Astrocyte of the spinal cord (primary cell): ENCODE results near the gene VRK1.

ENCODE experiments used
- DNase-seq: peaks from one replicate; pipeline ENCODE4 v3.0.0; 2011; ENCODE audit warnings: low read depth, low spot score
- H3K4me3 ChIP-seq: 2 replicates; pipeline ENCODE4 v1.5.1; 2011; ENCODE audit warnings: low read depth, mild to moderate bottlenecking, low read length, moderate library complexity
- in situ Hi-C: cut with HindIII; loops from 2 replicates; pipeline ENCODE4 v1.10.0; 2017; ENCODE audit warnings: low sequenced_read_pairs
- TF ChIP-seq, protein P1 (sequence below): IDR thresholded peaks from 2 replicates; pipeline ENCODE4 v1.5.1; 2012; ENCODE audit warnings: low read depth, mild to moderate bottlenecking, low read length, inconsistent platforms

The VRK1 gene

DNA sequence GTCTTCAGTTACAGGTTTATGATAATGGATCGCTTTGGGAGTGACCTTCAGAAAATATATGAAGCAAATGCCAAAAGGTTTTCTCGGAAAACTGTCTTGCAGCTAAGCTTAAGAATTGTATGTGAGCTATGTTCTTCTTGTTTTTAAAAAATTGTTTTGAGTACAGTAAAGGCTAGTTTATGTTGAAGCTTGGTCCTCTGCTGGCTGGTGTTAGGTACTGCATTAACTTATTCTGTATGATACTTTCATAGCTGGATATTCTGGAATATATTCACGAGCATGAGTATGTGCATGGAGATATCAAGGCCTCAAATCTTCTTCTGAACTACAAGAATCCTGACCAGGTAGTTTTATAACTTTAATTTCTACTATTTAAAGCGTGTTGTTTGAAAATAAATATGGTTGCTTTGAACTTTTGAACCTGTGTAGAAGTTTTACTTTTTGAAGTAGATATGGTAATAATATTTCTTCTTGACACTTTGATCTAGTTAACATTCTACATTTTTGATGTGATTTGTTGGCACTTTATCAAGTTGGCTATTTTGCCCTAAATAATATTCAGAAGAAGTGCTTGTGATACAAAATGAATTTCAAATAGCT, 55.7 kb downstream of the VRK1 start:
- TF ChIP-seq, protein P1, sequence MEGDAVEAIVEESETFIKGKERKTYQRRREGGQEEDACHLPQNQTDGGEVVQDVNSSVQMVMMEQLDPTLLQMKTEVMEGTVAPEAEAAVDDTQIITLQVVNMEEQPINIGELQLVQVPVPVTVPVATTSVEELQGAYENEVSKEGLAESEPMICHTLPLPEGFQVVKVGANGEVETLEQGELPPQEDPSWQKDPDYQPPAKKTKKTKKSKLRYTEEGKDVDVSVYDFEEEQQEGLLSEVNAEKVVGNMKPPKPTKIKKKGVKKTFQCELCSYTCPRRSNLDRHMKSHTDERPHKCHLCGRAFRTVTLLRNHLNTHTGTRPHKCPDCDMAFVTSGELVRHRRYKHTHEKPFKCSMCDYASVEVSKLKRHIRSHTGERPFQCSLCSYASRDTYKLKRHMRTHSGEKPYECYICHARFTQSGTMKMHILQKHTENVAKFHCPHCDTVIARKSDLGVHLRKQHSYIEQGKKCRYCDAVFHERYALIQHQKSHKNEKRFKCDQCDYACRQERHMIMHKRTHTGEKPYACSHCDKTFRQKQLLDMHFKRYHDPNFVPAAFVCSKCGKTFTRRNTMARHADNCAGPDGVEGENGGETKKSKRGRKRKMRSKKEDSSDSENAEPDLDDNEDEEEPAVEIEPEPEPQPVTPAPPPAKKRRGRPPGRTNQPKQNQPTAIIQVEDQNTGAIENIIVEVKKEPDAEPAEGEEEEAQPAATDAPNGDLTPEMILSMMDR = peak; percentile 69

DNA sequence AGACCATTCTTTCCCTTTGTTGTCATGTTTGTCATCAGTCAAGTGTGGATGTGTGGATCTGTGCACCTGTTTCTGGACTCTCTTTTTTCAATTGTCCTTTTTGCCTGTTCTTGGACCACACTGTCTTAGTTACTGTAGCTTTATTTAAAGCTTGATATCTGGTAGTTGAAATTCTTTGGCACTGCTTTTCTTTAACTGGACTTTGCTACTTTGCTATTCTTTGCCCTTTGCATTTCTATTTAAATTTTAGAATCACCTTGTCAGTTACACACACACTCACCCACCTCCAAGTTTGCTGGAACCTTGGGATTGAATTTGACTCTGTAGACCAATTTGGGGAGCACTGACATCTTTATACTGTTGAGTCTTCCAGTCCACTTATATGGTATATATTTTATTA, 61.5 kb downstream of the VRK1 start:
- TF ChIP-seq, protein P1 = no peak
- H3K4me3 ChIP-seq = no peak overlapping the region
- in situ Hi-C loops = no loop called here
- DNase-seq = no peak

More for the DNA sequence above, 55.7 kb downstream of the VRK1 start:
- no peak overlapping the region for H3K4me3 ChIP-seq
- in situ Hi-C loops = no loop called here
- DNase-seq = peak; percentile 64

DNA sequence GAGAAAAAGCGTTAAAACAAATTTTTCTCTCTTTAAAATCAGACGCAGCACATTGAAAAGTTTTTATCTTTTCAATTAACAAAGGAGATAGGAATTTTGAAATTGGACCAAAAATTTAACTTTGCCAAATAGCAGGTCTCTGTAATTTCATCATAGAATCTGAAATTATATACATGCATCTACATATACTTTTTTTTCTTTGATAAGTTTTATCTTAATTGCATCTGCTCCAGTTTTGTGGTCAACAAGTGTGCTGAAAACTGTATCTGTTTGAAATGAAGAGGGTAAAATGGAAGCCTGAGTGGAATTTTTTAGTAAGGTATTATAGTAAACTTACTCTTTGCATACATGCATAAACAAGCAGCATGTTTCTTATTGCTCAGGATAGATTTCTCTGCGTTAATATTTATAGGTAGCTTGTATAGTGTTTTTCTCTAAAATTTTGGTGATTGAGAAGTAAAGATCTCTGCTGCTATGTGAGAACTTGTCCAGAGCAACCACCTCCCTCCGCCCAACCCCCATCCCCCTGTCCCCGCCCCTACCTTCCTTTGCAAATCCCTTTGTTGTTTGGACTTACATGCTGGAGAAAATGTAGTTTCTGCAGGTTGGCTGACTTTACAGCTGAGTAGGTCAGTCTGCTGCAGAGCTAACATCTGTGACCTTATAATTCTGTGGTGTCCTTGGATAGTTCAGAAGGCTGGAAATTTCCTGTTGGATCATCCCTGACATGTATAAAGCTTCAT, 64.6 kb downstream of the VRK1 start:
- H3K4me3 ChIP-seq = no peak overlapping the region
- TF ChIP-seq, protein P1 = no peak
- no peak for DNase-seq
- in situ Hi-C loops = no loop called here

DNA sequence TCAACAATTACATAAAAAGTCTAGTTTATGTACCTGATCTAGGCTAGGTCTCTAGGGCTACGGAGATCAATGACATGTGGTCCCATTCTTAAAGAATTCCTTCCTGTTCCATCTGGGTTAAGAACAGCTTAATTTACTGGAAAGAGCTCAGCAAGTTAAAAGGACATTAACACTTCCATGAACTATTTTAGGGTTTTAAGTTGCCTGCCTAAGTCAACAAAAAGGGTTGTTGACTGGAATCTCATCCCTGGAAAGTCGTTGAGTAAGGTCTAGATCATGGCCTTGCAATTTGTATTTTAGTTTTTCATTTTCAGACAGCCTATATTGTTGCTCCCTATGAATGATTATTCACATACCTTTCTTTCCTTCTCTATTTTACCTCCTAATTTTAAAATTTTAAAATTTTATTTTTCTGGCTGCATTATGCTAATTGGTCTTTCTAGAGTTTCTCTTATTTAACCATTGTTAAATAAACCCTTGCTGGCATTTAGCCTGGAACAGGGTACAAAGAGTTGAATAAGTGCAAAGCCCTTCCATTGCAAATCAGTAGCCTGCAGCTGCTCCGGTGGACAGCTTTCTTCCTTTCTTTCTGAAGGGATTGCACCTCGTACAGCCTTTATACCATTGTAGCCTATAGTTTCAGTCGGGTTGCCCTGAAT, 66.3 kb downstream of the VRK1 start:
- in situ Hi-C loops = no loop called here
- TF ChIP-seq, protein P1 = no peak

DNA sequence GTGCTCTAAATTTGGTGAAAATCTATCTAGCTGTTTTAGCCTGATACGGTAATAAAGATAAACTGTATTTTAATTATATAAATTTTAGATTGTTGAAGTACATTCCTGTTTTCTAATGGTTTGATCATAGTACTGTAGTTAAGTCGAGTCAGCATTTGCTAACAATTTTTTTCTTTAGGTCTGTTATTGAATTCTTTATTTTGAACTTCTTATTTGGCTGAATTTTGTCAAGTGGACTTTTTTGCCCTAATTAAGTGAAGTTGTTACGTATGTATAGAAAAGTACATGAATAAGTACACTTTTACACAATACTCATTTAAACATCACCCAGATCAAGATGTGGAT, 66.8 kb downstream of the VRK1 start:
- DNase-seq = no peak
- no peak overlapping the region for H3K4me3 ChIP-seq
- TF ChIP-seq, protein P1 = no peak
- in situ Hi-C loops = no loop called here

More for the DNA sequence above, 66.3 kb downstream of the VRK1 start:
- no peak overlapping the region for H3K4me3 ChIP-seq
- DNase-seq = no peak

DNA sequence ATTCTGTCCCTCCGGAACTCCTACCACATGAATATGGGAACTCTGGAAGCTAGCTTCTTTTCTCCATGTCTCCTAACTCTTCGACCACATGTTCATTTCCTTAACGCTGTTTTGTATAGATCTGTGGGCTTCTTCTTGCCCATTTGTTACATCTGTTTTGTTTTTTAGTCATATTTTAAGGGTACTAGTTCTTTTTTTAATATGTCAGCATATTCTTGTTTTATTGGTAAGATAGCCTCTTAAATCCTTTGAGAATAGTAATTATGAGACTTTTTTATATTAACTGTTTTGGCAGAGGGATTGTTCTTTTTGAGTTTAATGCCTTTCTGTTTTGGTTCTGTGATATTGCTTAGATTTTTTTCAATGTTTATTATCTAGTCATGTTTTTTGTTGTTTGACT, 70.5 kb downstream of the VRK1 start:
- no peak overlapping the region for H3K4me3 ChIP-seq
- TF ChIP-seq, protein P1 = no peak
- no peak for DNase-seq
- in situ Hi-C loops = no loop called here
